ENCODE results near the gene ZNF32. TPM values are rescaled to one million over a fixed set of nuclear protein-coding genes. Genes with fewer than 3 reads are reported as not detected.

The ZNF32 gene
- total and polyA plus RNA-seq, 2 of the 4 experiments (the other 2 are of a cell fraction): 30.1 to 31.2 TPM

DNA sequence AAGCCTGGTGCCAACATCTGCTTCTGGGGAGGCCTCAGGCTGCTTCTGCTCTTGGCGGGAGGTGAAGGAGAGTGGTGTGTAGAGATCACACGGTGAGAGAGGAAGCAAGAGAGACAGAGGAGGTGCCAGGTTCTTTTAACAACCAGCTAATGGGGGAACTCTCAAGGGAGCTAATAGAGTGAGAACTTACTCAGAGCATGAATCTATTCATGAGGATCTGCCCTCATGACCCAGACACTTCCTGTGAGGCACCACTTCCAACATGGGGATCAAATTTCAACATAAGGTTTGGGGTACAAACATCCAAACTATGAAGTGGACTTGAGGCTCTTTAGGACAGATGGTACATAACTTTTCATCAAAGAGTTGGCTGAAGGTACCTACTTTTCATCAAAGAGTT, 5.1 kb upstream of the ZNF32 start:
- H3K4ac ChIP-seq (ENCODE audit: low read depth, low read length): no peak overlapping the region
- H3K4me3 ChIP-seq (ENCODE audit: insufficient read depth, low read depth, low read length): no peak overlapping the region
- H2BK20ac ChIP-seq (ENCODE audit: low read depth, low read length): no peak overlapping the region
- no peaks in the 10 kb centered on the region; a peak in 1 of 4 replicates for H3K79me1 ChIP-seq (ENCODE audit: low read depth in 1 of 2, low read length in 2 of 2)
- ATAC-seq (ENCODE audit: low read depth): peak; percentile 38
- no peak overlapping the region for H2BK15ac ChIP-seq (ENCODE audit: low read depth, low read length)
- H3K23ac ChIP-seq (ENCODE audit: low read depth, low read length): no peak overlapping the region
- H2AFZ ChIP-seq (replicated peaks; ENCODE audit: low read length, poor library complexity): no peak overlapping the region
- H3K56ac ChIP-seq (ENCODE audit: extremely low read depth, insufficient read depth, low read length): no peak overlapping the region
- peaks cover 3% of the 10 kb centered on the region; the same call in 1 of the 2 replicates for H3K27me3 ChIP-seq (ENCODE audit: control insufficient read depth, insufficient read depth, low read length)
- no peak for TF ChIP-seq RCOR1 (IDR thresholded peaks at IDR 0.05; ENCODE audit: insufficient replicate concordance, low read length)
- TF ChIP-seq, protein P1, sequence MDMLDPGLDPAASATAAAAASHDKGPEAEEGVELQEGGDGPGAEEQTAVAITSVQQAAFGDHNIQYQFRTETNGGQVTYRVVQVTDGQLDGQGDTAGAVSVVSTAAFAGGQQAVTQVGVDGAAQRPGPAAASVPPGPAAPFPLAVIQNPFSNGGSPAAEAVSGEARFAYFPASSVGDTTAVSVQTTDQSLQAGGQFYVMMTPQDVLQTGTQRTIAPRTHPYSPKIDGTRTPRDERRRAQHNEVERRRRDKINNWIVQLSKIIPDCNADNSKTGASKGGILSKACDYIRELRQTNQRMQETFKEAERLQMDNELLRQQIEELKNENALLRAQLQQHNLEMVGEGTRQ (IDR thresholded peaks at IDR 0.05; ENCODE audit: low read depth, low read length): no peak
- no peak for TF ChIP-seq CEBPB (IDR thresholded peaks at IDR 0.05; ENCODE audit: low read depth, low read length)
- TF ChIP-seq, protein P2, sequence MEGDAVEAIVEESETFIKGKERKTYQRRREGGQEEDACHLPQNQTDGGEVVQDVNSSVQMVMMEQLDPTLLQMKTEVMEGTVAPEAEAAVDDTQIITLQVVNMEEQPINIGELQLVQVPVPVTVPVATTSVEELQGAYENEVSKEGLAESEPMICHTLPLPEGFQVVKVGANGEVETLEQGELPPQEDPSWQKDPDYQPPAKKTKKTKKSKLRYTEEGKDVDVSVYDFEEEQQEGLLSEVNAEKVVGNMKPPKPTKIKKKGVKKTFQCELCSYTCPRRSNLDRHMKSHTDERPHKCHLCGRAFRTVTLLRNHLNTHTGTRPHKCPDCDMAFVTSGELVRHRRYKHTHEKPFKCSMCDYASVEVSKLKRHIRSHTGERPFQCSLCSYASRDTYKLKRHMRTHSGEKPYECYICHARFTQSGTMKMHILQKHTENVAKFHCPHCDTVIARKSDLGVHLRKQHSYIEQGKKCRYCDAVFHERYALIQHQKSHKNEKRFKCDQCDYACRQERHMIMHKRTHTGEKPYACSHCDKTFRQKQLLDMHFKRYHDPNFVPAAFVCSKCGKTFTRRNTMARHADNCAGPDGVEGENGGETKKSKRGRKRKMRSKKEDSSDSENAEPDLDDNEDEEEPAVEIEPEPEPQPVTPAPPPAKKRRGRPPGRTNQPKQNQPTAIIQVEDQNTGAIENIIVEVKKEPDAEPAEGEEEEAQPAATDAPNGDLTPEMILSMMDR (conservative IDR thresholded peaks at IDR 0.05; ENCODE audit: low read depth, low read length): no peak
- TF ChIP-seq NFE2L2 (IDR thresholded peaks at IDR 0.05; ENCODE audit: low read depth, low read length): no peak
- TF ChIP-seq MXI1 (IDR thresholded peaks at IDR 0.05; ENCODE audit: borderline replicate concordance, low read depth, low read length): no peak
- TF ChIP-seq, protein P3, sequence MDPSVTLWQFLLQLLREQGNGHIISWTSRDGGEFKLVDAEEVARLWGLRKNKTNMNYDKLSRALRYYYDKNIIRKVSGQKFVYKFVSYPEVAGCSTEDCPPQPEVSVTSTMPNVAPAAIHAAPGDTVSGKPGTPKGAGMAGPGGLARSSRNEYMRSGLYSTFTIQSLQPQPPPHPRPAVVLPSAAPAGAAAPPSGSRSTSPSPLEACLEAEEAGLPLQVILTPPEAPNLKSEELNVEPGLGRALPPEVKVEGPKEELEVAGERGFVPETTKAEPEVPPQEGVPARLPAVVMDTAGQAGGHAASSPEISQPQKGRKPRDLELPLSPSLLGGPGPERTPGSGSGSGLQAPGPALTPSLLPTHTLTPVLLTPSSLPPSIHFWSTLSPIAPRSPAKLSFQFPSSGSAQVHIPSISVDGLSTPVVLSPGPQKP (IDR thresholded peaks at IDR 0.05; ENCODE audit: borderline replicate concordance, low read depth, low read length): no peak
- no peak for TF ChIP-seq RFX5 (IDR thresholded peaks at IDR 0.05; ENCODE audit: low read depth, low read length)
- DNase-seq: peak; percentile 32
- WGBS, 2 experiments (ENCODE audit: extremely low coverage in 2 of 2, insufficient read length in 1 of 2): no CpG with 5 or more reads among the region's 2 CpGs
- H2BK5ac ChIP-seq (ENCODE audit: low read depth, low read length, poor library complexity, severe bottlenecking): no peak overlapping the region
- no peak overlapping the region for H3K27ac ChIP-seq (ENCODE audit: insufficient read depth, low read length)
- H3K9me3 ChIP-seq (ENCODE audit: control insufficient read depth, insufficient read depth, low read length): no peaks in the 10 kb centered on the region
- BruUV-seq (replicated peaks): no TSS peak
- H3K14ac ChIP-seq (replicated peaks; ENCODE audit: low read depth, low read length): no peak overlapping the region
- intact Hi-C loops (cut with micrococcal nuclease) (no loop called here), dilution Hi-C loops (cut with HindIII; ENCODE audit: low sequenced_read_pairs, unreplicated experiment) (no loop called here), in situ Hi-C loops (cut with MboI; ENCODE audit: low sequenced_read_pairs) (no loop called here)
- H2AK9ac ChIP-seq (replicated peaks; ENCODE audit: low read depth, low read length, poor library complexity): no peak overlapping the region
- no peak overlapping the region for H4K91ac ChIP-seq (ENCODE audit: insufficient read depth, low read depth, low read length)
- H4K5ac ChIP-seq (ENCODE audit: low read depth, low read length): no peak overlapping the region
- H3K36me3 ChIP-seq (ENCODE audit: control insufficient read depth, insufficient read depth, low read length): no peaks in the 10 kb centered on the region
- H3K9ac ChIP-seq (ENCODE audit: low read depth, low read length): no peak overlapping the region
- H3K4me1 ChIP-seq (ENCODE audit: control insufficient read depth, insufficient read depth, low read length): 0 out of 2 replicates have a peak, but pooled peaks cover 2% of the 10 kb centered on the region
- no peak overlapping the region for H2BK120ac ChIP-seq (ENCODE audit: low read depth, low read length)
- POLR2A ChIA-PET (ENCODE audit: unreplicated experiment): no interaction called here
- no peak overlapping the region for H3K4me2 ChIP-seq (ENCODE audit: low read depth, low read length)
- CTCF ChIA-PET: no interaction called here
- no peaks in the 10 kb centered on the region for H3K9me1 ChIP-seq (ENCODE audit: insufficient read depth, low read length)
- no peak overlapping the region for H2AK5ac ChIP-seq (ENCODE audit: low read depth, low read length)
- no peak overlapping the region for H4K8ac ChIP-seq (ENCODE audit: low read depth in 2 of 2, low read length in 2 of 2)
- H4K20me1 ChIP-seq (ENCODE audit: insufficient read depth, low read length): no peaks in the 10 kb centered on the region
- no peak overlapping the region for H3K18ac ChIP-seq (ENCODE audit: low read depth, low read length)
